SH-SY5Y (cell line): ENCODE measurements around the gene NTMT2.

Experiments used
- GATA2 ChIP-seq: IDR thresholded peaks from 2 replicates; pipeline ENCODE4 v1.6.1; 2011; ENCODE audit warnings: mild to moderate bottlenecking, low read depth, low read length
- GATA3 ChIP-seq: IDR thresholded peaks from 2 replicates; pipeline ENCODE4 v1.6.1; 2011; ENCODE audit warnings: low read depth, mild to moderate bottlenecking, low read length, moderate library complexity

DNA sequence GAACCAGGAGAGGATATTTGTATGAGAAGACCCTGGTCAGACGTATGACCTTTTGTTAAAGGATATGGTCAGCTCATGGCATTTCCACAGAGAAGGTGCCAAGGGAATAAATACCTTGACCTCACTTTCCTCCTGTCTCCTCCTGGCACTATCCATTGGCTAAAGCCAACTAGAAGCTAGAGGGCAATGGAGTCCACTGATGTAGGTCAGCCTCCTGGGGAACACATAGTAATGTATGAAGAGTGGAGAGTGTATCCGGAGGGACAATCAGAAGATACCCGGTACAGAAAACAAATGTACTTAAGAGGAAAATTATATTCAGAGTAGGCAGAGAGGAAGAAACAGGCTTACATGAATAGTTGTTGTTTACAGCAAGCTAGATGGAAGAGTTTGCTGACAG is 698 bp upstream of the NTMT2 start:
- TF ChIP-seq GATA2 (no peak), GATA3 (no peak)
